GM18870 (cell line): Measurements from ENCODE around the gene GRIPAP1.
"Not testable (repeated sequence)": the region's sequence is repeated elsewhere in the genome, so short reads cannot be mapped to it uniquely, and the experiment has no call there.

Experiments used
- ATAC-seq: cut with Tn5 transposase; IDR thresholded peaks from one replicate; pipeline ENCODE4 v1.9.1; 2021; ENCODE audit warnings: moderate library complexity; ENCODE audit not compliant: unreplicated experiment

The GRIPAP1 gene

GRCh38 chrX:48997455-48997854 is 4.6 kb downstream of the GRIPAP1 start:
- no peak for ATAC-seq

GRCh38 chrX:48996969-48997368 is 5.1 kb downstream of the GRIPAP1 start:
- ATAC-seq: no peak

GRCh38 chrX:48992341-48992740 is 9.7 kb downstream of the GRIPAP1 start:
- no peak for ATAC-seq

- ATAC-seq: no peak
Measured at GRCh38 chrX:48989483-48989882, 12.6 kb downstream of the GRIPAP1 start.

GRCh38 chrX:48983896-48984295 is 18.2 kb downstream of the GRIPAP1 start:
- no peak for ATAC-seq

GRCh38 chrX:48983081-48983480 is 19.0 kb downstream of the GRIPAP1 start:
- no peak for ATAC-seq

- no peak for ATAC-seq
Measured at GRCh38 chrX:48981178-48981577, 20.9 kb downstream of the GRIPAP1 start.

GRCh38 chrX:48980341-48980740 is 21.7 kb downstream of the GRIPAP1 start:
- not testable (repeated sequence) for ATAC-seq

- ATAC-seq: no peak
Measured at GRCh38 chrX:48978226-48978625, 23.8 kb downstream of the GRIPAP1 start.

- no peak for ATAC-seq
Measured at GRCh38 chrX:48976086-48976485, 26.0 kb downstream of the GRIPAP1 start.

GRCh38 chrX:48975541-48975940 is 26.5 kb downstream of the GRIPAP1 start:
- ATAC-seq: no peak

GRCh38 chrX:48975041-48975440 is 27.0 kb downstream of the GRIPAP1 start:
- no peak for ATAC-seq

GRCh38 chrX:48974574-48974973 is 27.5 kb downstream of the GRIPAP1 start:
- no peak for ATAC-seq

- ATAC-seq: no peak
Measured at GRCh38 chrX:48974033-48974432, 28.0 kb downstream of the GRIPAP1 start.

- ATAC-seq: no peak
Measured at GRCh38 chrX:48972220-48973164, 29.6 kb downstream of the GRIPAP1 start.

GRCh38 chrX:48971249-48972219 is 30.5 kb downstream of the GRIPAP1 start, which contains the start of gene KCND1:
Gene KCND1, minus strand, starts transcription at chrX:48971844. Its CDS starts 1,573 bp downstream, at chrX:48970271.
- no peak for ATAC-seq

GRCh38 chrX:48969471-48969870 is 32.6 kb downstream of the GRIPAP1 start:
- no peak for ATAC-seq

GRCh38 chrX:48968377-48968776 is 33.7 kb downstream of the GRIPAP1 start:
- no peak for ATAC-seq

- no peak for ATAC-seq
Measured at GRCh38 chrX:48966796-48967579, 35.1 kb downstream of the GRIPAP1 start.

GRCh38 chrX:48965959-48966358 is 36.1 kb downstream of the GRIPAP1 start:
- ATAC-seq: no peak
